ENCODE data around the gene GPR55.

GRCh38 chr2:230961091-230961491 is 36.0 kb upstream of the GPR55 start:
- TF ChIP-seq CTCF (IDR thresholded peaks at IDR 0.05; ENCODE audit: insufficient read depth, low read depth, low read length) (no peak), EZH2 (IDR thresholded peaks at IDR 0.05; ENCODE audit: insufficient read depth, low read length) (no peak)

Measured in astrocyte (in vitro differentiated cells and primary cell).